B cell (primary cell): Measurements from ENCODE around the gene DENND1C. TPM values are rescaled to one million over a fixed set of nuclear protein-coding genes. Genes with fewer than 3 reads are reported as not detected.

Experiments used
- ATAC-seq: fragments of 200-7000 bp; cut with Tn5 transposase; one replicate; pipeline ENCODE4 v1.10.0; 2021; ENCODE audit warnings: low read depth, mild to moderate bottlenecking, moderate number of reproducible peaks, moderate library complexity
- CTCF ChIA-PET: fragments of 350-600 bp; sonication (Branson Sonifier 250); formaldehyde crosslinking; loops from one replicate; lab custom pipeline; 2021; ENCODE audit warnings: antibody characterized with exemption, inconsistent platforms; lab: Charles Lee
- POLR2A ChIA-PET: fragments of 350-600 bp; sonication (Branson Sonifier 250); formaldehyde crosslinking; loops from one replicate; lab custom pipeline; 2021; ENCODE audit warnings: antibody characterized with exemption; lab: Charles Lee
- DNase-seq: peaks from one replicate; pipeline ENCODE4 v3.0.0; 2013
- H2AFZ ChIP-seq: 2 replicates; pipeline ENCODE4 v1.6.1; 2012; ENCODE audit warnings: mild to moderate bottlenecking, low read depth, low read length; ENCODE audit not compliant: insufficient read depth, poor library complexity, severe bottlenecking
- H3K27ac ChIP-seq, 2 donors: 1 replicate in 1 of 2; 2 replicates in 1 of 2; pipeline ENCODE4 v1.5.1; 2012 to 2013; ENCODE audit warnings: low read length in 2 of 2, mild to moderate bottlenecking in 2 of 2, moderate library complexity in 1 of 2
- H3K27me3 ChIP-seq, 4 experiments: fragments of 200-600 bp in 1 of 4; sonication (generic) in 1 of 4; replicated peaks in 1 of 4; 1 replicate in 2 of 4; 2 replicates in 2 of 4; pipeline versions ENCODE4 v1.6.1 to v1.7.0; 2013 to 2016; ENCODE audit warnings: low read length in 3 of 4, mild to moderate bottlenecking in 2 of 4, mixed read lengths in 1 of 4, moderate library complexity in 1 of 4; ENCODE audit not compliant: insufficient read depth in 4 of 4, control insufficient read depth in 3 of 4; ENCODE audit errors: control extremely low read depth in 1 of 4
- H3K36me3 ChIP-seq, 2 experiments: replicated peaks in 1 of 2; 1 replicate in 1 of 2; 2 replicates in 1 of 2; pipeline versions ENCODE4 v1.6.1 to v1.7.1; 2013; ENCODE audit warnings: low read length in 1 of 2; ENCODE audit not compliant: insufficient read depth in 2 of 2, control insufficient read depth in 1 of 2; ENCODE audit errors: control extremely low read depth in 1 of 2, extremely low read depth in 1 of 2
- H3K4me1 ChIP-seq, 2 donors: fragments of 200-600 bp in 1 of 2; sonication (generic) in 1 of 2; 1 replicate in 1 of 2; 2 replicates in 1 of 2; pipeline versions ENCODE4 v1.5.1 to v1.6.1; 2013 to 2017; ENCODE audit warnings: low read length in 2 of 2; ENCODE audit not compliant: control insufficient read depth in 2 of 2, insufficient read depth in 2 of 2
- H3K4me2 ChIP-seq: replicated peaks from 2 replicates; pipeline ENCODE3; 2012; ENCODE audit warnings: mild to moderate bottlenecking, low read depth, low read length; ENCODE audit not compliant: poor library complexity, severe bottlenecking
- H3K4me3 ChIP-seq, 5 experiments: fragments of 200-600 bp in 1 of 5; sonication (generic) in 1 of 5; 1 replicate in 3 of 5; 2 replicates in 2 of 5; pipeline versions ENCODE4 v1.5.1 to v1.7.0; 2011 to 2016; ENCODE audit warnings: low read length in 4 of 5, mild to moderate bottlenecking in 4 of 5, low read depth in 2 of 5, control low read depth in 1 of 5, moderate library complexity in 1 of 5; ENCODE audit not compliant: insufficient read depth in 1 of 5; ENCODE audit errors: control extremely low read depth in 1 of 5, extremely low read depth in 1 of 5
- H3K79me2 ChIP-seq: fragments of 200-600 bp; sonication (generic); one replicate; pipeline ENCODE4 v1.6.0; 2016; ENCODE audit warnings: low read length; ENCODE audit not compliant: control insufficient read depth, insufficient read depth
- H3K9ac ChIP-seq: fragments of 200-600 bp; sonication (generic); 2 replicates; pipeline ENCODE4 v1.6.1; 2017; ENCODE audit warnings: mild to moderate bottlenecking, low read length, moderate library complexity
- H3K9me3 ChIP-seq, 3 donors: one replicate each; pipeline versions ENCODE4 v1.6.1 to v1.7.1; 2013; ENCODE audit warnings: low read length in 2 of 3; ENCODE audit not compliant: control insufficient read depth in 2 of 3, insufficient read depth in 1 of 3; ENCODE audit errors: control extremely low read depth in 1 of 3
- H4K20me1 ChIP-seq: 2 replicates; pipeline ENCODE4 v1.6.0; 2012; ENCODE audit warnings: mild to moderate bottlenecking, low read length; ENCODE audit not compliant: insufficient read depth, control insufficient read depth, poor library complexity, severe bottlenecking
- H3K27ac Mint-ChIP-seq: one replicate; pipeline ENCODE4 v1.8.0; 2021; ENCODE audit warnings: mixed read lengths
- H3K27me3 Mint-ChIP-seq: one replicate; pipeline ENCODE4 v1.8.0; 2021; ENCODE audit warnings: mixed read lengths
- H3K4me1 Mint-ChIP-seq: one replicate; pipeline ENCODE4 v1.8.0; 2021; ENCODE audit warnings: mixed read lengths
- H3K4me3 Mint-ChIP-seq: one replicate; pipeline ENCODE4 v1.8.0; 2021; ENCODE audit warnings: mixed read lengths
- H3K9me3 Mint-ChIP-seq: one replicate; pipeline ENCODE4 v1.8.0; 2022; ENCODE audit warnings: mixed read lengths; ENCODE audit not compliant: insufficient read depth
- EZH2 ChIP-seq: IDR thresholded peaks from 2 replicates; pipeline ENCODE4 v1.6.1; 2012; ENCODE audit warnings: borderline replicate concordance, low read depth, mild to moderate bottlenecking, moderate library complexity, low read length; ENCODE audit not compliant: insufficient read depth, poor library complexity, severe bottlenecking
- WGBS: methylation state at CpG from one replicate; pipeline ENCODE4 v1.1.5; 2013; ENCODE audit warnings: missing lambda C conversion rate; ENCODE audit not compliant: insufficient coverage; 5-methylcytosine and 5-hydroxymethylcytosine counted together
- intact Hi-C: fragments of 100-400 bp; cut with micrococcal nuclease; formaldehyde crosslinking; loops from one replicate; pipeline ENCODE4 v1.10.0; 2022
- polyA plus RNA-seq: library from polyadenylated mRNA; depleted of rRNA; stranded (reverse); fragments of >200 nt; gene quantifications from 2 replicates; pipeline ENCODE4 v1.2.3, GENCODE V29; 2012
- total RNA-seq, 2 donors: library from RNA; stranded (reverse); fragments of 120-200 nt in 1 of 2; gene quantifications; 1 replicate in 1 of 2; 2 replicates in 1 of 2; pipeline versions ENCODE4 v1.2.3 to v1.2.4, GENCODE V29; 2013 to 2022
- TF ChIP-seq, protein P1 (sequence below): fragments of 200-600 bp; IDR thresholded peaks from one replicate; pipeline ENCODE4 v1.8.0; 2022; ENCODE audit warnings: antibody characterized with exemption, mild to moderate bottlenecking

The DENND1C gene
- total and polyA plus RNA-seq, 2 donors (not counting 1 experiment from before 2014, with no cell fraction given): 119 to 132 TPM

- Histone ChIP-seq H4K20me1 (peaks cover 17% of the 10 kb centered on the region), H3K27ac (no peak overlapping the region), H3K9ac (no peak overlapping the region), H2AFZ (no peak overlapping the region), H3K4me2 (no peak overlapping the region), H3K4me3 (no peak overlapping the region), H3K36me3 (peaks cover 0 to 63% of the 10 kb centered on the region in 2 experiments), H3K27me3 (no peaks in the 10 kb centered on the region), H3K79me2 (peaks cover 19% of the 10 kb centered on the region), H3K9me3 (peaks cover 0 to 11% (median 0%) of the 10 kb centered on the region in 3 donors), H3K4me1 (peaks cover under 1 to 7% of the 10 kb centered on the region in 2 donors)
- DNase-seq (no peak), ATAC-seq (no peak)
- TF ChIP-seq, protein P1, sequence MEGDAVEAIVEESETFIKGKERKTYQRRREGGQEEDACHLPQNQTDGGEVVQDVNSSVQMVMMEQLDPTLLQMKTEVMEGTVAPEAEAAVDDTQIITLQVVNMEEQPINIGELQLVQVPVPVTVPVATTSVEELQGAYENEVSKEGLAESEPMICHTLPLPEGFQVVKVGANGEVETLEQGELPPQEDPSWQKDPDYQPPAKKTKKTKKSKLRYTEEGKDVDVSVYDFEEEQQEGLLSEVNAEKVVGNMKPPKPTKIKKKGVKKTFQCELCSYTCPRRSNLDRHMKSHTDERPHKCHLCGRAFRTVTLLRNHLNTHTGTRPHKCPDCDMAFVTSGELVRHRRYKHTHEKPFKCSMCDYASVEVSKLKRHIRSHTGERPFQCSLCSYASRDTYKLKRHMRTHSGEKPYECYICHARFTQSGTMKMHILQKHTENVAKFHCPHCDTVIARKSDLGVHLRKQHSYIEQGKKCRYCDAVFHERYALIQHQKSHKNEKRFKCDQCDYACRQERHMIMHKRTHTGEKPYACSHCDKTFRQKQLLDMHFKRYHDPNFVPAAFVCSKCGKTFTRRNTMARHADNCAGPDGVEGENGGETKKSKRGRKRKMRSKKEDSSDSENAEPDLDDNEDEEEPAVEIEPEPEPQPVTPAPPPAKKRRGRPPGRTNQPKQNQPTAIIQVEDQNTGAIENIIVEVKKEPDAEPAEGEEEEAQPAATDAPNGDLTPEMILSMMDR: no peak
- TF ChIP-seq EZH2: no peak
- intact Hi-C loops: no loop called here
- CTCF ChIA-PET: no interaction called here
- H3K4me3 Mint-ChIP-seq: no peak overlapping the region
- H3K4me1 Mint-ChIP-seq: peaks cover 7% of the 10 kb centered on the region
- H3K9me3 Mint-ChIP-seq: no peaks in the 10 kb centered on the region
- H3K27ac Mint-ChIP-seq: no peak overlapping the region
- WGBS: 97% methylated on average over 52 of the region's 52 CpGs
- H3K27me3 Mint-ChIP-seq: no peaks in the 10 kb centered on the region
- POLR2A ChIA-PET: interaction anchor here (0.5 kb wide), 1 partner anchor 329 kb away, joined by 4 read pairs; no protein-coding TSS in a partner anchor
Measured at GRCh38 chr19:6475321-6476108, 6.1 kb downstream of the DENND1C start.

DNA sequence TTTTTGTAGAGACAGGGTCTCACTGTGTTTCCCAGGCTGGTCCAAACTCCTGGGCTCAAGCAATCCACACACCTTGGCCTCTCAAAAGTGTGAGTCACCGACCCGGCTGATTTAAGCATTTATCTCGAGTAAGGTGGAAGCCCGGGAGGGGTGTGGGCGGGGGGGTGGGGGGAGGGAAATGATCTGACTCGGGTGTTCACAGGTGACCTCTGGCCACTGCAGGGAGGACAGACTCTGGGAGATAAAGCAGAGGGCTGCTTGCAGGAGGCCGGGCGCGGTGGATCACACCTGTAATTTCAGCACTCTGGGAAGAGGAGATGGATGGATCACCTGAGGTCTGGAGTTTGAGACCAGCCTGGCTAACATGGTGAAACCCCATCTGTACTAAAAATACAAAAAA, 7.9 kb downstream of the DENND1C start:
- CTCF ChIA-PET: no interaction called here
- 94% methylated on average over 7 of the region's 9 CpGs for WGBS

More for the DNA sequence above, 7.9 kb downstream of the DENND1C start:
- peaks cover 5% of the 10 kb centered on the region for H3K79me2 ChIP-seq
- peaks cover 0 to 11% (median 0%) of the 10 kb centered on the region in 3 donors for H3K9me3 ChIP-seq
- no peak overlapping the region for H3K4me3 ChIP-seq
- peaks cover 0 to 62% of the 10 kb centered on the region in 2 experiments for H3K36me3 ChIP-seq
- no peak overlapping the region for H3K4me3 Mint-ChIP-seq
- POLR2A ChIA-PET: interaction anchor here (0.6 to 0.7 kb wide), 2 partner anchors 83 to 101 kb away, joined by 5 read pairs; partner anchors contain the start of gene ALKBH7
- TF ChIP-seq EZH2: no peak
- TF ChIP-seq, protein P1: no peak
- H3K4me1 Mint-ChIP-seq: no peaks in the 10 kb centered on the region
- H3K9me3 Mint-ChIP-seq: no peaks in the 10 kb centered on the region
- intact Hi-C loops: no loop called here
- no peaks in the 10 kb centered on the region for H3K4me1 ChIP-seq
- DNase-seq: no peak
- no peak overlapping the region for H3K9ac ChIP-seq
- ATAC-seq: no peak
- peaks cover 17% of the 10 kb centered on the region for H4K20me1 ChIP-seq
- no peak overlapping the region for H3K4me2 ChIP-seq
- H3K27ac ChIP-seq: no peak overlapping the region
- H3K27me3 Mint-ChIP-seq: no peaks in the 10 kb centered on the region
- no peaks in the 10 kb centered on the region for H3K27me3 ChIP-seq
- H3K27ac Mint-ChIP-seq: no peak overlapping the region
- no peak overlapping the region for H2AFZ ChIP-seq
